HepG2 (cell line): Measurements from ENCODE around the gene ADCY7. TPM values are rescaled to one million over a fixed set of nuclear protein-coding genes. Genes with fewer than 3 reads are reported as not detected.
A peak's percentile ranks its signal among the peaks of the same experiment; 100 is the strongest.

Source experiments
- ADNP ChIP-seq: sonication (generic); formaldehyde crosslinking; IDR thresholded peaks from 2 replicates; pipeline ENCODE4 v1.4.0; 2020; ENCODE audit warnings: missing genetic modification reagents
- ARHGAP35 ChIP-seq: sonication (generic); formaldehyde crosslinking; IDR thresholded peaks from 2 replicates; pipeline ENCODE4 v1.9.0; 2022; ENCODE audit warnings: mild to moderate bottlenecking, inconsistent platforms, moderate library complexity, missing genetic modification reagents, borderline replicate concordance
- BRCA1 ChIP-seq: sonication (generic); formaldehyde crosslinking; IDR thresholded peaks from 2 replicates; pipeline ENCODE4 v1.4.0; 2020; ENCODE audit warnings: missing genetic modification reagents
- CHCHD3 ChIP-seq: sonication (generic); formaldehyde crosslinking; IDR thresholded peaks from 2 replicates; pipeline ENCODE4 v1.8.0; 2022; ENCODE audit warnings: mild to moderate bottlenecking, missing genetic modification reagents, moderate library complexity
- DMAP1 ChIP-seq: IDR thresholded peaks from 2 replicates; pipeline ENCODE4 v1.6.1; 2016
- FLYWCH1 ChIP-seq: sonication (generic); formaldehyde crosslinking; IDR thresholded peaks from 2 replicates; pipeline ENCODE4 v1.8.1; 2023; ENCODE audit warnings: mild to moderate bottlenecking, missing genetic modification reagents
- GRHL1 ChIP-seq: sonication (generic); formaldehyde crosslinking; conservative IDR thresholded peaks from 2 replicates; pipeline ENCODE4 v1.8.0; 2022; ENCODE audit warnings: missing genetic modification reagents
- GTF2F1 ChIP-seq: fragments of 150-350 bp; IDR thresholded peaks from 2 replicates; pipeline ENCODE4 v1.6.1; 2014; ENCODE audit warnings: low read length
- KAT2B ChIP-seq: fragments of 150-350 bp; IDR thresholded peaks from 2 replicates; pipeline ENCODE4 v1.6.1; 2014; ENCODE audit warnings: low read depth, low read length, borderline replicate concordance
- LRRFIP1 ChIP-seq: sonication (generic); formaldehyde crosslinking; conservative IDR thresholded peaks from 2 replicates; pipeline ENCODE4 v1.4.0; 2020; ENCODE audit warnings: missing genetic modification reagents
- MED8 ChIP-seq: sonication (generic); formaldehyde crosslinking; IDR thresholded peaks from 2 replicates; pipeline ENCODE4 v1.8.1; 2023; ENCODE audit warnings: mild to moderate bottlenecking, missing genetic modification reagents; ENCODE audit not compliant: insufficient replicate concordance
- MZF1 ChIP-seq: sonication (generic); formaldehyde crosslinking; IDR thresholded peaks from 2 replicates; pipeline ENCODE4 v1.8.1; 2023; ENCODE audit warnings: mild to moderate bottlenecking, missing genetic modification reagents, borderline replicate concordance
- SRSF9 ChIP-seq: fragments of 200-400 bp; formaldehyde crosslinking; IDR thresholded peaks from 2 replicates; pipeline ENCODE4 v1.6.1; 2018; ENCODE audit warnings: borderline replicate concordance, mild to moderate bottlenecking, low read depth, low read length; ENCODE audit not compliant: insufficient read depth, poor library complexity, severe bottlenecking
- TFE3 ChIP-seq: IDR thresholded peaks from 2 replicates; pipeline ENCODE4 v1.6.1; 2016
- U2AF2 ChIP-seq: fragments of 200-400 bp; formaldehyde crosslinking; IDR thresholded peaks from 2 replicates; pipeline ENCODE4 v1.6.1; 2017; ENCODE audit warnings: low read depth, mild to moderate bottlenecking, low read length
- ZEB1 ChIP-seq: IDR thresholded peaks from 2 replicates; pipeline ENCODE4 v1.6.1; 2012; ENCODE audit warnings: mild to moderate bottlenecking, low read depth, inconsistent platforms; ENCODE audit not compliant: insufficient replicate concordance
- ZNF367 ChIP-seq: sonication (generic); formaldehyde crosslinking; IDR thresholded peaks from 2 replicates; pipeline ENCODE4 v1.4.0; 2020; ENCODE audit warnings: missing genetic modification reagents, borderline replicate concordance
- ZNF557 ChIP-seq: sonication (generic); formaldehyde crosslinking; IDR thresholded peaks from 2 replicates; pipeline ENCODE4 v1.4.0; 2020; ENCODE audit warnings: missing genetic modification reagents
- ZNF607 ChIP-seq: sonication (generic); formaldehyde crosslinking; IDR thresholded peaks from 2 replicates; pipeline ENCODE4 v1.5.1; 2020; ENCODE audit warnings: missing genetic modification reagents, mild to moderate bottlenecking, borderline replicate concordance
- ZSCAN31 ChIP-seq: sonication (generic); formaldehyde crosslinking; IDR thresholded peaks from 2 replicates; pipeline ENCODE4 v1.5.0; 2020; ENCODE audit warnings: low read depth, mild to moderate bottlenecking, missing genetic modification reagents
- ZXDC ChIP-seq: sonication (generic); formaldehyde crosslinking; IDR thresholded peaks from 2 replicates; pipeline ENCODE4 v1.5.0; 2020; ENCODE audit warnings: mild to moderate bottlenecking, missing genetic modification reagents
- polyA plus RNA-seq, 8 experiments: library from polyadenylated mRNA; depleted of rRNA in 3 of 8; stranded (reverse) in 7 of 8; unstranded in 1 of 8; fragments of >200 nt; fragmentation: Illumina TruSeq in 4 of 8; extraction: Trizol in 4 of 8; gene quantifications; 2 replicates each; pipeline versions ENCODE4 v1.2.1 to v1.2.3, GENCODE V29; 2011 to 2016; ENCODE audit warnings: low read depth in 4 of 8, missing spikeins in 1 of 8, mixed read lengths in 1 of 8; ENCODE audit not compliant: insufficient read depth in 1 of 8
- total RNA-seq, 5 experiments: library from RNA; depleted of rRNA; stranded (reverse); fragments of >200 nt; fragmentation: Illumina TruSeq; extraction: Trizol; gene quantifications; 2 replicates each; pipeline ENCODE4 v1.2.3, GENCODE V29; 2016; ENCODE audit warnings: low read depth in 1 of 5

The ADCY7 gene
- total and polyA plus RNA-seq, 2 of the 13 experiments (the other 11 are each of a cell fraction or from before 2014, with no cell fraction given) = 2.2 to 4.3 TPM

- TF ChIP-seq GTF2F1 (no peak), FLYWCH1 (CRISPR knock-in tag) (no peak), DMAP1 (CRISPR knock-in tag) (0 out of 2 replicates have a peak, but pooled peaks have one; percentile 20), MZF1 (0 out of 2 replicates have a peak, but pooled peaks have one; percentile 43), TFE3 (no peak), ARHGAP35 (CRISPR knock-in tag) (no peak), ZXDC (CRISPR knock-in tag) (no peak), BRCA1 (CRISPR knock-in tag) (no peak), ADNP (CRISPR knock-in tag) (no peak), MED8 (CRISPR knock-in tag) (no peak), ZEB1 (no peak), ZNF367 (CRISPR knock-in tag) (no peak), U2AF2 (no peak), CHCHD3 (no peak), SRSF9 (no peak), KAT2B (no peak), GRHL1 (CRISPR knock-in tag) (no peak), LRRFIP1 (no peak), ZNF557 (CRISPR knock-in tag) (no peak), ZSCAN31 (CRISPR knock-in tag) (0 out of 2 replicates have a peak, but pooled peaks have one; percentile 26), ZNF607 (CRISPR knock-in tag) (no peak)
Measured at GRCh38 chr16:50244504-50245416, 21.6 kb upstream of the ADCY7 start (continued).
